NCI-H748 (cell line): ENCODE data around the gene P2RX7.

ENCODE experiments used
- DNase-seq: peaks from one replicate; lab custom pipeline; 2025; ENCODE audit not compliant: unreplicated experiment; lab: John Stamatoyannopoulos, UW

The P2RX7 gene

GRCh38 chr12:121132601-121133481 lies at the start of gene P2RX7:
P2RX7 (plus strand) TSS chr12:121132876; CDS start chr12:121132971, 95 bp downstream.
- DNase-seq, result peak; percentile 27

- DNase-seq, result no peak
Measured at GRCh38 chr12:121084229-121084628, 48.4 kb upstream of the P2RX7 start.

- no peak for DNase-seq
Measured at GRCh38 chr12:121085069-121085468, 47.6 kb upstream of the P2RX7 start.

- DNase-seq, result no peak
Measured at GRCh38 chr12:121085506-121086353, 46.9 kb upstream of the P2RX7 start.

- no peak for DNase-seq
Measured at GRCh38 chr12:121086781-121087295, 45.8 kb upstream of the P2RX7 start.

GRCh38 chr12:121087467-121088194 lies 45.0 kb upstream of the P2RX7 start:
- no peak for DNase-seq

GRCh38 chr12:121088195-121088585 lies 44.5 kb upstream of the P2RX7 start:
- DNase-seq, result no peak

GRCh38 chr12:121089031-121089812 lies 43.5 kb upstream of the P2RX7 start:
- no peak for DNase-seq

- DNase-seq, result no peak
Measured at GRCh38 chr12:121089813-121090430, 42.8 kb upstream of the P2RX7 start.

- no peak for DNase-seq
Measured at GRCh38 chr12:121090586-121091514, 41.8 kb upstream of the P2RX7 start.

- no peak for DNase-seq
Measured at GRCh38 chr12:121092034-121092433, 40.6 kb upstream of the P2RX7 start.

GRCh38 chr12:121093487-121093891 lies 39.2 kb upstream of the P2RX7 start:
- DNase-seq, result peak; percentile 12

- peak; percentile 78 for DNase-seq
Measured at GRCh38 chr12:121095544-121096198, 37.0 kb upstream of the P2RX7 start.

- no peak for DNase-seq
Measured at GRCh38 chr12:121096199-121096798, 36.4 kb upstream of the P2RX7 start.

- DNase-seq, result no peak
Measured at GRCh38 chr12:121099779-121100178, 32.9 kb upstream of the P2RX7 start.

- peak; percentile 12 for DNase-seq
Measured at GRCh38 chr12:121102307-121102706, 30.4 kb upstream of the P2RX7 start.

- no peak for DNase-seq
Measured at GRCh38 chr12:121107681-121108080, 25.0 kb upstream of the P2RX7 start.

- DNase-seq, result no peak
Measured at GRCh38 chr12:121108492-121108891, 24.2 kb upstream of the P2RX7 start.
